ENCODE data around the gene CCT8. TPM values are rescaled to one million over a fixed set of nuclear protein-coding genes. Genes with fewer than 3 reads are reported as not detected.

The CCT8 gene
- total and polyA plus RNA-seq, 9 of the 15 experiments (the other 6 are each of a cell fraction or from before 2014, with no cell fraction given), result 451 to 1,153 (median 677) TPM

GRCh38 chr21:29064850-29065481 is 8.5 kb downstream of the CCT8 start:
- no peaks in the 10 kb centered on the region; the same call in 1 of the 2 replicates for H3K9me3 ChIP-seq (replicated peaks; ENCODE audit: control insufficient read depth, insufficient read depth, low read depth, low read length)
- H3K4me1 ChIP-seq (replicated peaks in 1 of 2; ENCODE audit: control insufficient read depth in 2 of 2, insufficient read depth in 2 of 2, low read length in 2 of 2), result no peaks in the 10 kb centered on the region
- no peak overlapping the region for H3K4me2 ChIP-seq (ENCODE audit: insufficient read depth, low read length)
- DNase-seq (ENCODE audit: extremely low read depth in 1 of 4, low spot score in 3 of 4) (no peak), ATAC-seq (no peak), FAIRE-seq (no peak)
- ChIA-PET POLR2A (interaction anchor here (0.9 to 4.6 kb wide), 2 partner anchors 8 to 40 kb away, joined by 3 to 31 read pairs; partner anchors contain the start of genes CCT8 and USP16), CTCF (ENCODE audit: low intra/inter-chr PET ratio) (no interaction called here)
- H3K9me1 ChIP-seq (ENCODE audit: control insufficient read depth, insufficient read depth, low read length), result no peaks in the 10 kb centered on the region
- BruUV-seq (replicated peaks), result no TSS peak
- 91% methylated on average over 3 of the region's 3 CpGs for WGBS (ENCODE audit: insufficient coverage, low coverage, missing lambda C conversion rate)
- H3K79me2 ChIP-seq (ENCODE audit: control insufficient read depth, insufficient read depth, low read length), result peaks cover 39% of the 10 kb centered on the region
- no peak overlapping the region for H3K9ac ChIP-seq (ENCODE audit: insufficient read depth in 1 of 2, low read depth in 2 of 2, low read length in 2 of 2)
- peaks cover 98% of the 10 kb centered on the region for H3K36me3 ChIP-seq (ENCODE audit: control insufficient read depth, insufficient read depth, low read length)
- no peak overlapping the region for H3K4me3 ChIP-seq
- intact Hi-C loops (cut with micrococcal nuclease), result no loop called here
- TF ChIP-seq RBFOX2 (IDR thresholded peaks at IDR 0.05; ENCODE audit: low read depth, low read length), result no peak
- H2AFZ ChIP-seq (ENCODE audit: low read depth, low read length), result no peak overlapping the region
- in situ Hi-C loops (cut with MboI), result no loop called here
- no peaks in the 10 kb centered on the region for H4K20me1 ChIP-seq (replicated peaks; ENCODE audit: control insufficient read depth, insufficient read depth, low read length)
- no peaks in the 10 kb centered on the region for H3K27me3 ChIP-seq (ENCODE audit: control insufficient read depth in 2 of 2, insufficient read depth in 2 of 2, low read length in 2 of 2)
- H3K27ac ChIP-seq (ENCODE audit: extremely low read depth, low read depth, low read length), result no peak overlapping the region

- DNase-seq (ENCODE audit: extremely low read depth in 1 of 4, low spot score in 3 of 4) (no peak), FAIRE-seq (no peak), ATAC-seq (no peak)
- in situ Hi-C loops (cut with MboI) (no loop called here), intact Hi-C loops (cut with micrococcal nuclease) (no loop called here)
- ChIA-PET POLR2A (interaction anchor here (0.8 to 2.0 kb wide), 5 partner anchors 10 to 64 kb away, joined by 3 to 10 read pairs (median 4); partner anchors contain the start of gene LTN1), CTCF (ENCODE audit: low intra/inter-chr PET ratio) (interaction anchor here (0.7 kb wide), 1 partner anchor 983 kb away, joined by 6 read pairs; no protein-coding TSS in a partner anchor)
- no peak overlapping the region for H3K4me2 ChIP-seq (ENCODE audit: insufficient read depth, low read length)
- H3K27ac ChIP-seq (ENCODE audit: extremely low read depth, low read depth, low read length), result no peak overlapping the region
- H2AFZ ChIP-seq (ENCODE audit: low read depth, low read length), result no peak overlapping the region
- no peak overlapping the region for H3K9ac ChIP-seq (ENCODE audit: insufficient read depth in 1 of 2, low read depth in 2 of 2, low read length in 2 of 2)
- no peak for TF ChIP-seq IRF9 (tag; IDR thresholded peaks at IDR 0.05)
- TF ChIP-seq POLR2AphosphoS2 (IDR thresholded peaks at IDR 0.05; ENCODE audit: low read length), result 0 out of 2 replicates have a peak, but pooled peaks have one; percentile 25
- no peaks in the 10 kb centered on the region for H3K4me1 ChIP-seq (replicated peaks in 1 of 2; ENCODE audit: control insufficient read depth in 2 of 2, insufficient read depth in 2 of 2, low read length in 2 of 2)
- H3K9me1 ChIP-seq (ENCODE audit: control insufficient read depth, insufficient read depth, low read length), result no peaks in the 10 kb centered on the region
- no TSS peak for BruUV-seq (replicated peaks)
- peaks cover 5% of the 10 kb centered on the region; the same call in 1 of the 3 replicates for H3K79me2 ChIP-seq (ENCODE audit: control insufficient read depth, insufficient read depth, low read length)
- H4K20me1 ChIP-seq (replicated peaks; ENCODE audit: control insufficient read depth, insufficient read depth, low read length), result no peaks in the 10 kb centered on the region
- no peak overlapping the region for H3K4me3 ChIP-seq
- no peaks in the 10 kb centered on the region for H3K9me3 ChIP-seq (replicated peaks; ENCODE audit: control insufficient read depth, insufficient read depth, low read depth, low read length)
- no peaks in the 10 kb centered on the region for H3K27me3 ChIP-seq (ENCODE audit: control insufficient read depth in 2 of 2, insufficient read depth in 2 of 2, low read length in 2 of 2)
- H3K36me3 ChIP-seq (ENCODE audit: control insufficient read depth, insufficient read depth, low read length), result peaks cover 94% of the 10 kb centered on the region
- 92% methylated on average over 3 of the region's 3 CpGs for WGBS (ENCODE audit: insufficient coverage, low coverage, missing lambda C conversion rate)
Measured at GRCh38 chr21:29056538-29057050, 16.9 kb downstream of the CCT8 start.

Data from K562 (cell line).